Islet precursor cell (in vitro differentiated cells): ENCODE results near the gene TMEM214.

Experiments used
- DNase-seq: peaks from one replicate; pipeline ENCODE4 v3.0.0-alpha.2; 2018

Gene TMEM214

GRCh38 chr2:27032495-27033252 lies at the start of gene TMEM214:
Gene TMEM214, plus strand, starts transcription at chr2:27032965. Its CDS starts 51 bp downstream, at chr2:27033016.
- peak; percentile 94 for DNase-seq

- DNase-seq: no peak
These were observed 49.0 kb upstream of the TMEM214 start for GRCh38 chr2:26983746-26984145.

DNA sequence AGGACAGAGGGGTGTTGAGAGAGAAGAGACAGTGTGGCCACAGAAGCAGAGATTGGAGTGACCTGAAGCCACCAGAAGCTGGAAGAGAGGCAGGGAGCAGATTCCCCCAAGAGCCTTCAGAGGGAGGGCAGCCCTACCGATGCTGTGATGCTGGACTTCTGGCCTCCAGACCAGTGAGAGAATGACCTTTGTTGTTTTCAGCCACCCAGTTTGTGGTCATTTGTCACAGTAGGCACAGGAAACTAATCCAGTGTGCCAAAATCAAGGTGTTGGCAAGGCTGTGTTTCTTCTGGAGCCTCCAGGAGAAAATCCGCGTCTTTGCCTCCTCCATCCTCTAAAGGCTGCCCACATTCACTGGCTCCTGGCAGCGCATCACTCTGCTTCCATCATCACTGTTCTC lies 47.0 kb upstream of the TMEM214 start:
- DNase-seq: no peak

DNA sequence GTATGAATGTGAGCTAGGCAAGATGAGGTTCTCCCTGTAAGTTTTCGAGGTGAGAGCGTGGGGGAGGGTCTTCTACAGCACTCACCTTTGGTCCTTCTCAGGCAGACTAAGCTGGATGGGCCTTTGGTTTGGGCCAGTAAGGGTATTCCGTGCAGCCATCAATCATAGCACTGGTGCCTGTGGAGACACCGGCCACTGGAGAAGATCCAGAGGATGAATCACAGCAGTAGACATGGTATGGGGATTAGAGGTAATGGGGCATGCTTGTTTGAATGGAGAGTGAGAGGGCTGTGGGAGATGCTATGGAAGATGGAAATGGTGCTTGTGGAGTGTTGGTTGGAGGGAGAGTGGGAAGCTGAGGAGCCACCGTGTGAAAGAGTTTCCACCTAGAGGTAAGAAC lies 46.2 kb upstream of the TMEM214 start:
- no peak for DNase-seq

GRCh38 chr2:26988058-26988860 lies 44.5 kb upstream of the TMEM214 start:
- DNase-seq: no peak

DNA sequence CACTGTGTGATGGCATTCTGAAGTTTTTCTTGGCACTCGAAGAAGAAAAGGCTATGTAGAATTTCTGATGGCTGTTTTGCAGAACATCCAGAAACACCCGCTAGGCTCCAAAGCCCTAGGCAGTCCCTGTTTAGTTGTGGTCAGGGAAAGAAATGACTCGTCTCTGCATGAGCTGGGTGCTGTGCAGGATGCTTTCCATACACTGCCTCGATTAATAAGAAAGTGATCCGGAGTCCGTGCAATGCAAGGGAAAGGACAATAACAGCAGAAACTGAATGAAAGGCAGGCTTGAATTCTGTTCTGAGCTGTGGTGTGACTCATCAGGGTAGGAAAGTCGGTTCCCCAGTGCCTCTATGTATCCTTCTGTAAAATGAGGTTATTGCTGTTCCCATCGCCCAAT lies 43.6 kb upstream of the TMEM214 start:
- DNase-seq: no peak

DNA sequence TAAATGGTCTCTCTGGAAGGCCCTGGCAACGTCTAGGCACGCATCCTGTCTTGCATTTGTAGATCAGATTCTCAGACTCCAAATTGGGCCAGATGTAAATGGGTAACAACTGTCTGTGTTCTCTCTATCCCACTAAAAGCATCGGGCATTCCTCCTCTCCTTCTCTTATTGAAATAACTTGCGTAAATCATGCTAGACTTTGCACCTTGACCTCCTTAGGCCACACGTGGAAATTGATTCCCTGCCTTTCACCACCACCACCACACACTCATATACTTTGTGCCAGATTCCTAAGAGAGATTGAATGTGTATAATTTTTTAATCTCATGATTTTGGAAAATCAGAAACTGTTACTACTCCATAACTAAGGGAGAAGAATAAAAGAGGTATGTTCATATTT lies 41.0 kb upstream of the TMEM214 start:
- DNase-seq: no peak

DNA sequence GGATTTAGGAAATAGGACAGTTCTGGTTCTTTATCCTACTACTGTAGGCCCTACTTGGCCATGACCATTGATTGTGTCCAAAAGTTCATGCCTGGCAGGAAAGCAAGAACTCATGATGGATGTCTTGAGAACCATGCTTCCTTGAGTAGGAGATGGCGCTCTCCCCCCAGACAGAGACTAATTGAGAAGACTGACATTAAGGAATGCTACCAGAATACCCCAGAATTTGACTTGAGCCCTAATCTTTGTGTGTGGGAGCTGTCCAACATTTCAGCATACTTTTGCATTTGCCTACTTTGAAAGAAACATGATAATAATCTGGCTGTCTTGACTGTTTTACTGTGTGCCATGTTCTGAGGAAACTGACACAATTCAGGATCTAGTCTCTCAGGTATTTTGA lies 39.0 kb upstream of the TMEM214 start:
- DNase-seq: no peak

GRCh38 chr2:26994983-26995382 lies 37.8 kb upstream of the TMEM214 start:
- DNase-seq: no peak

- DNase-seq: peak; percentile 67
These were observed 35.4 kb upstream of the TMEM214 start for GRCh38 chr2:26997394-26997793.

GRCh38 chr2:26998323-26998722 lies 34.4 kb upstream of the TMEM214 start:
- DNase-seq: no peak

DNA sequence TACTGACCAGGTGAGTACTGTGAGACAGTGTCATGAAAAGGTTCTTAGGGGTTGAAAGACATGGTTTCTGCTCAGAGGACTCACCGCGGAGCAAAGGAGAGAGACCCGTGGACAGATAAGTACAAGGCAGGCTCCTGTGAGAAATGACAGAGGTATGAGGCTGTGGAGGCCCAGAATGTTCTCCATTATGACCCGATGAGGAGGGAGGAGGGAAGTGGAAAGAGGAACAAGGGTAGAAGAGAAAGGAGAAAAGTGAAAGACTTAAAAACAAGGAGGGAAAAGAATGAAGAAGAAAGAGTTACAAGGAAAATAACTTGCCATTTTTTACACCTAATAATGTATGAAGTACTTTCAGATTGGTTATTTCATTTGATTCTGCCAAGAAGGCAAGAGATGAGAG lies 32.5 kb upstream of the TMEM214 start:
- no peak for DNase-seq

DNA sequence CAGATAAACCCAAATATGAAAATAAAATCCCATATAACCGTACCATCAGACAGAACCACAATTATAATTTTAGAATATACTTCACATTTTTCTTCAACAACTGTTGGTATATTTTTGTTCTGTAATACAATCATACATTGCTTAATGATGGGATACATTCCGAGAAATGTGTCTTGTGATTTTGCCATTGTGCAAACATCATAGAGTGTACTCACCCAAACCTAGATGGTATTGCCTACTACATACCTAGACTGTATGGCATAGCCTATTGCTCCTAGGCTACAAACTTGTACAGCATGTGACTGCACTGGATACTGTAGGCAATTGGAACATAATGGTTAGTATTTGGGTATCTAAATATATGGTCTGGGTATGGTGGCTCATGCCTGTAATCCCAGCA lies 31.8 kb upstream of the TMEM214 start:
- no peak for DNase-seq

GRCh38 chr2:27001950-27002349 lies 30.8 kb upstream of the TMEM214 start:
- DNase-seq: no peak

DNA sequence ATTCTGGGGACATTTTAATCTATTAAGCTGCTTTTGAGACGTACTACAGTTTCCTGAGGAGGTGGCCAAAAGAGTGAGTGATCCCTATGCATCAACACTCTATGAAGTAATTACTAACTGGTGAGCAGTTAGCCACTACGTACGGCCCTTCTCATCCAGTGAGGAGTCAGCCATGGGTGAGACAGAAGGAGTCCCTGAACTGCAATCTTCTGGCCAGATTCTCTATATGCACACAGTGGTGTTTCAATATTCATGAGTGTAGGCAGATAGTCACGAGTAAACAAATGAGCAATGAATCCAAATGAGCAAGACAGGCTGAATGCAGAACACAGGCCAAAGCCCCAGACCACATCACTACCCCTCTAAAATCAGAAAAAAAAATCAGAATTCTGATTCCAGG lies 29.8 kb upstream of the TMEM214 start:
- no peak for DNase-seq

DNA sequence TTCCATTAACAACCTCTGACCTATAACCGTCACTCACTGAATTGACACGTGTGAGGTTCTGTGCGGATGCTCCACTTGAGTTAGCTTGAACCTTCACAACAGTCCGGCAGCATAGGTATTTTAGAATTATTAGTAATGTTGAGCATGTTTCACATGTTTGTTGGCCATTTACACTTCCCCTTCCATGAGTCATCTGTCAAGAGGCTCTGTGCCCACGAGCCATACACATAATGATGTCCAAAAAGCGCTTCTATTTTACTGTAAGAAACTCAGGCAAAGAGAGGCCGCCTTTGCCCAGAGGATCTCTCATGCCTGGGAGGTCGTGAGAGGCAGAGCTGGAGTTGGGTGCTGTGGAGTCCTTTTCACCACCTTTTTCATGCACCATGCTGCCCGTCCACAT lies 28.9 kb upstream of the TMEM214 start:
- DNase-seq: no peak

DNA sequence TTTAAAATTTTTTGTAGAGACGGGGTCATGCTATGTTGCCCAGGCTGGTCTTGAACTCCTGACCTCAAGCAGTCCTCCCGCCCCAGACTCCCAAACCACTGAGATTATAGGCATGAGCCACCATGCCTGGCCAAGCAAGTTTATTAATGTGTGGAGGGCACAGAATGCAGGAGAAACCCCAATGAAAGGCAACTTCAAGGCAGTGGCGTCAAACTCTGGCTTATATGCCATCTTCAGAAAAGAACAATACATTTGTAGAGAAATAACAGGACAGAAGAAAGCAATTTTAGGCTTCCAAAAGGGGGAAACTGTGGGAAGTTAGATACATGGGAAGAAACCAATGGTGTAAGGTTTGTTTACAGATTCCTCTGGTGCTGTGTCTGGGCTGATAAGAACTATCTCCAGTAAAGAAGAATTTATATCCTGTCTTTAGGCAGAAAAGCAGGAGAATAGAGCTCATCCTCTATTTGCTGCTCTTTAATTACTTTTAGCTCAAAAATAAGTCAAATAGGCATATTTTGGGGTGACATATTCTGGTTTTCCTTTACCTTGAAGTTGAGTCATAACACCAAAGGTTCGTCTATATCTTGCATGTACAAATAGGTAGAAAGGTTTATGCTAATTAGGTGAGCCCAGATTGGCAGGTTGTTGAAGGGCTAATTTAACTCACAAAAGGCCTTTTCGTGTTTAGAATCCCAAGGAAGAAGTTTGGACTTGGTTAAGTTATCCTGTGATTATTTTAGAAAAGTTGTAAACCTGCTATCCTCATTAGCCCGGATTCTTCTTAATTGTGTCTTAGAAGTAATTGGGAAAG lies 26.0 kb upstream of the TMEM214 start:
- DNase-seq: no peak

DNA sequence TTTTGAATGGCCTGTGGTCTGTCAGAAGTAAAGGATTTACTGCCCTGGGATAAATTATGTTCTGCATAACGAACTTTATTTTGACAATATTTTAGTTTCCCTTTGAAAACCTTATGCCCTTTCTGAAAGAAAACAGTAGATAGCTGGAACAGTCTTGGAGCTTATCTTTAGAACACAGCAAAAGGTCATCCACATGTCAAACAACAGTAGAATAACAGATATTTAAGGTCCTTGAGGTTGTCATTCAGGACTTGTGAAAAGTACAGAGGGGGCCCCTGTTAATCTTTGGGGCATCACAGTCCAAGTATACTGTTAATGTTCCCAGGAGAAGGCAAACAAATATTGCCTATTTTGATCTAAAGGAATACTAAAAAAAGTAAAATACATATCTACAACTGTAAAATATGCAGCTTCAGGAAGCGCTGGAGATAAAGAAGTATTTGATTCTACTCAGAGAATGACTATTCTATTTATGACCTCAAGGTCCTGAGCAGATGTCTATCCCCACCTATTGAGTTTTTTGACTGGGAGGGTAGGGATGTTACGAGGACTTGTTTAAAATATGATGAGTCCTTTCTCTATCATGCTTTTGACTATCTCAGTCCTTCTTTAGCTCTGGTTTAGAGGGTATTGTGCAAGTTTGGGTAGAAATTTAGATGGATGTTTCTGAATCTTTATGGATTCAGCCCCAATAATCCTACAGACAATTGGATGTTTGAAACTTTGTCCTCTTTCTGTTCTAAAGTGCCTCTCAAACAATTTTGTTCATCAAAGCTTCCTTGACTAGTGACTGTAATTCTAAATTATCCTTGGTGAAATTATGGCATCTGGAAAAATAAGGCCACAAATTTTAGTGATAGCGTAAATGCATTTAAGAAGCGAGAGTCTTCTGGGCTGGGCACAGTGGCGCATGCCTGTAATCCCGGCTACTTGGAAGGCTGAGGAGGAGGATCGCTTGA lies 25.1 kb upstream of the TMEM214 start:
- DNase-seq: no peak

DNA sequence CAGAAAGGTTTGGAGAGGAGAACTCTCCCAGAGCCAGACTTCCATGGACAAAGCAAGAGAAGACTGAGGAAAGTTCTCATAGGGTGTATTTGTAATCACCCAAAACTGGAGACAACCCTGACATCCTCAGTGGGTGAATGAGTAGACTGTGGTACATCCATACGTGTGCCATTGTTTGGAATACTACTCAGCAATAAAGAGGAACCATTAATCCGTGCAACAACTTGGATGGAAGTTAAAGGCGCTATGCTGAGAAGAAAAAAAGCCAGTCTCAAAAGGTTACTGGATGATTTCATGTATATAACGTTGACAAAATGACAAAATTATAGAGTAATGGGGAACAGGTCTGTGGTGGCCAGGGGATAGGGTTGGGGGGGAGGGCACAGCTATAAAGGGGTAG lies 24.1 kb upstream of the TMEM214 start:
- DNase-seq: no peak

DNA sequence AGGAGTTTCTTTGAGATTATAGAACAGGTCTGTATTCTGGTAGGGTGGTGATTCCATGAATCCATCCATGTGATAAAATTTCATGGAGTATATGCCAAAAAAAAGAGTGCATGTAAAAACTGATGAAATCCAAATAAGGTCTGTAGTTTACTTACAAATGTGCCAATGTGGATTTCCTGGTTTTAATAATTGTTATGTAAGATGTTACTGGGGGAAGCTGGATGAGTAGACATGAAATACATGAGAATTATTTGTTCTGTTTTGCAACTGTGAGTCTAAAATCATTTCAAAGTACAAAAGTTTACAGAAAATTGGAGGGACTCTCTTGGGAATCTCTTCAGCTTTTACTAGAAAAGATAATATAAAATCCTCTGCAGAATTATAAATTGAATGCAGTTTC lies 23.7 kb upstream of the TMEM214 start:
- no peak for DNase-seq

DNA sequence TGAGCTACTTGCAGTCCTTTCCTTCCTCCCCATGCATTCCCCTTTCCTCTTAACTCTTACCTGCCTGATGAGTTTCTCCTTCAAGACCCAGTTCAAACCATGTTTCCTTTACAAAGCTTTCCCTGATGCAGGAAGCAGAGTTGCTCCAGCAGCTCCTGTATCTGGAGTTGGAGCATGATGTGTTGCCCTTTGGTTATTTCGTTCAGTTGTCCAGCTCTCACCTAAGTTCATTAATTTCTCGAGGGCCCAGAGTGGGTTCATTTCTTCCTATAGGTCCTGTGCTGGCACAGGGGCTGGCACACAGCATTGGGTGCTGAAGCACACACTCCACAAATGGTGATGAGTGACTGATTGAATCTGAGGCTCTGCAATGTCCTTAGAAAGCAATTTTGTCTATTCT lies 23.0 kb upstream of the TMEM214 start:
- DNase-seq: no peak

GRCh38 chr2:27010139-27010538 lies 22.6 kb upstream of the TMEM214 start:
- no peak for DNase-seq
